Hepatocyte (in vitro differentiated cells): Measurements from ENCODE around the gene ST6GALNAC4. TPM values are rescaled to one million over a fixed set of nuclear protein-coding genes. Genes with fewer than 3 reads are reported as not detected.

Experiments
- DNase-seq: peaks from one replicate; pipeline ENCODE4 v3.0.0-alpha.2; 2016; ENCODE audit warnings: low spot score
- H2AFZ ChIP-seq: fragments of 200-600 bp; sonication (generic); 2 replicates; pipeline ENCODE4 v1.6.0; 2016; ENCODE audit warnings: antibody characterized with exemption, mild to moderate bottlenecking
- H3K27ac ChIP-seq: fragments of 200-600 bp; sonication (generic); 2 replicates; pipeline ENCODE4 v1.5.1; 2016; ENCODE audit warnings: mild to moderate bottlenecking
- H3K27me3 ChIP-seq: fragments of 200-600 bp; sonication (generic); 2 replicates; pipeline ENCODE4 v1.6.1; 2016
- H3K36me3 ChIP-seq: fragments of 200-600 bp; sonication (generic); replicated peaks from 2 replicates; pipeline ENCODE4 v1.5.1; 2016; ENCODE audit warnings: low read depth; ENCODE audit not compliant: insufficient read depth
- H3K4me1 ChIP-seq: fragments of 200-600 bp; sonication (generic); 2 replicates; pipeline ENCODE4 v1.5.1; 2016; ENCODE audit warnings: mild to moderate bottlenecking, moderate library complexity; ENCODE audit not compliant: insufficient read depth
- H3K4me2 ChIP-seq: fragments of 200-600 bp; sonication (generic); 2 replicates; pipeline ENCODE4 v1.6.0; 2016
- H3K4me3 ChIP-seq: fragments of 200-600 bp; sonication (generic); 2 replicates; pipeline ENCODE4 v1.5.1; 2016; ENCODE audit warnings: mild to moderate bottlenecking
- H3K79me2 ChIP-seq: fragments of 200-600 bp; sonication (generic); 2 replicates; pipeline ENCODE4 v1.6.0; 2017; ENCODE audit warnings: mild to moderate bottlenecking
- H3K9me2 ChIP-seq: fragments of 200-600 bp; sonication (generic); replicated peaks from 2 replicates; pipeline ENCODE4 v1.6.0; 2017; ENCODE audit warnings: mild to moderate bottlenecking; ENCODE audit not compliant: insufficient read depth
- H3K9me3 ChIP-seq: fragments of 200-600 bp; sonication (generic); 2 replicates; pipeline ENCODE4 v1.5.1; 2016; ENCODE audit warnings: low read depth, mild to moderate bottlenecking
- H4K20me1 ChIP-seq: fragments of 200-600 bp; sonication (generic); 2 replicates; pipeline ENCODE4 v1.6.0; 2016; ENCODE audit warnings: mild to moderate bottlenecking; ENCODE audit not compliant: insufficient read depth, poor library complexity, severe bottlenecking
- EZH2 ChIP-seq: fragments of 200-600 bp; sonication (generic); IDR thresholded peaks from 2 replicates; pipeline ENCODE4 v1.6.1; 2016; ENCODE audit warnings: antibody characterized with exemption, mild to moderate bottlenecking, borderline replicate concordance
- EZH2phosphoT487 ChIP-seq: fragments of 200-600 bp; sonication (generic); IDR thresholded peaks from one replicate; pipeline ENCODE4 v1.6.1; 2018; ENCODE audit warnings: antibody characterized with exemption, mild to moderate bottlenecking, low read depth, moderate library complexity; ENCODE audit not compliant: unreplicated experiment, severe bottlenecking
- WGBS: methylation state at CpG from one replicate; pipeline ENCODE4 v1.1.6; 2016; ENCODE audit warnings: low lambda C conversion rate; ENCODE audit errors: missing lambda C conversion rate; 5-methylcytosine and 5-hydroxymethylcytosine counted together
- polyA plus RNA-seq: library from polyadenylated mRNA; unstranded; fragments of >200 nt; fragmentation: Nextera tagmentation; extraction: Ambion mirVana; gene quantifications from 2 replicates; pipeline ENCODE4 v1.2.1, GENCODE V29; 2016
- total RNA-seq: library from RNA; depleted of rRNA; stranded (reverse); fragments of >200 nt; gene quantifications from 2 replicates; pipeline ENCODE4 v1.2.3, GENCODE V29; 2014
- TF ChIP-seq, protein P1 (sequence below): fragments of 200-600 bp; sonication (generic); IDR thresholded peaks from 2 replicates; pipeline ENCODE4 v1.5.1; 2016; ENCODE audit warnings: antibody characterized with exemption, mild to moderate bottlenecking; ENCODE audit not compliant: poor library complexity

ST6GALNAC4 gene
- total and polyA plus RNA-seq, 2 experiments from 2014 or later = 14.3 to 14.6 TPM

- H4K20me1 ChIP-seq = peaks cover 33% of the 10 kb centered on the region
- H3K4me1 ChIP-seq = peaks cover 54% of the 10 kb centered on the region
- no peaks in the 10 kb centered on the region for H3K9me3 ChIP-seq
- H3K79me2 ChIP-seq = peaks cover 97% of the 10 kb centered on the region
- no peak overlapping the region for H3K27ac ChIP-seq
- 97% methylated on average over 1 of the region's 1 CpG for WGBS
- no peak overlapping the region for H3K4me2 ChIP-seq
- H3K27me3 ChIP-seq = no peaks in the 10 kb centered on the region
- no peaks in the 10 kb centered on the region for H3K9me2 ChIP-seq
- no peaks in the 10 kb centered on the region for H3K36me3 ChIP-seq
- H2AFZ ChIP-seq = no peak overlapping the region
- no peak for DNase-seq
- H3K4me3 ChIP-seq = no peak overlapping the region
- TF ChIP-seq EZH2 (no peak), EZH2phosphoT487 (no peak)
- TF ChIP-seq, protein P1, sequence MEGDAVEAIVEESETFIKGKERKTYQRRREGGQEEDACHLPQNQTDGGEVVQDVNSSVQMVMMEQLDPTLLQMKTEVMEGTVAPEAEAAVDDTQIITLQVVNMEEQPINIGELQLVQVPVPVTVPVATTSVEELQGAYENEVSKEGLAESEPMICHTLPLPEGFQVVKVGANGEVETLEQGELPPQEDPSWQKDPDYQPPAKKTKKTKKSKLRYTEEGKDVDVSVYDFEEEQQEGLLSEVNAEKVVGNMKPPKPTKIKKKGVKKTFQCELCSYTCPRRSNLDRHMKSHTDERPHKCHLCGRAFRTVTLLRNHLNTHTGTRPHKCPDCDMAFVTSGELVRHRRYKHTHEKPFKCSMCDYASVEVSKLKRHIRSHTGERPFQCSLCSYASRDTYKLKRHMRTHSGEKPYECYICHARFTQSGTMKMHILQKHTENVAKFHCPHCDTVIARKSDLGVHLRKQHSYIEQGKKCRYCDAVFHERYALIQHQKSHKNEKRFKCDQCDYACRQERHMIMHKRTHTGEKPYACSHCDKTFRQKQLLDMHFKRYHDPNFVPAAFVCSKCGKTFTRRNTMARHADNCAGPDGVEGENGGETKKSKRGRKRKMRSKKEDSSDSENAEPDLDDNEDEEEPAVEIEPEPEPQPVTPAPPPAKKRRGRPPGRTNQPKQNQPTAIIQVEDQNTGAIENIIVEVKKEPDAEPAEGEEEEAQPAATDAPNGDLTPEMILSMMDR = no peak
These were observed 41.9 kb upstream of the ST6GALNAC4 start for GRCh38 chr9:127958728-127959127.

- H3K36me3 ChIP-seq = no peaks in the 10 kb centered on the region
- no peaks in the 10 kb centered on the region for H3K9me2 ChIP-seq
- H3K4me1 ChIP-seq = peaks cover 49% of the 10 kb centered on the region
- peak; percentile 90 for DNase-seq
- H3K9me3 ChIP-seq = no peaks in the 10 kb centered on the region
- no peak overlapping the region for H2AFZ ChIP-seq
- WGBS = 53% methylated on average over 12 of the region's 12 CpGs
- TF ChIP-seq, protein P1 = peak; percentile 37
- TF ChIP-seq EZH2phosphoT487 = no peak
- no peak for TF ChIP-seq EZH2
- no peaks in the 10 kb centered on the region for H3K27me3 ChIP-seq
- H3K27ac ChIP-seq = peak overlapping the region; percentile 90
- H3K4me3 ChIP-seq = no peak overlapping the region
- H3K79me2 ChIP-seq = peaks cover 95% of the 10 kb centered on the region
- H3K4me2 ChIP-seq = peak overlapping the region; percentile 64
- peaks cover 33% of the 10 kb centered on the region for H4K20me1 ChIP-seq
These were observed 38.6 kb upstream of the ST6GALNAC4 start for GRCh38 chr9:127955294-127956015.

- Histone ChIP-seq H4K20me1 (peaks cover 33% of the 10 kb centered on the region), H2AFZ (no peak overlapping the region), H3K4me2 (peak overlapping the region; percentile 61), H3K9me3 (no peaks in the 10 kb centered on the region), H3K4me3 (no peak overlapping the region), H3K27ac (peak overlapping the region; percentile 90), H3K9me2 (no peaks in the 10 kb centered on the region), H3K27me3 (no peaks in the 10 kb centered on the region), H3K79me2 (peaks cover 96% of the 10 kb centered on the region), H3K36me3 (no peaks in the 10 kb centered on the region), H3K4me1 (peaks cover 45% of the 10 kb centered on the region)
- TF ChIP-seq EZH2phosphoT487 (no peak), EZH2 (no peak)
- TF ChIP-seq, protein P1 = no peak
- 84% methylated on average over 13 of the region's 13 CpGs for WGBS
- DNase-seq = no peak
These were observed 38.0 kb upstream of the ST6GALNAC4 start for GRCh38 chr9:127954831-127955293.
